HAP-1 (cell line): ENCODE data around the gene SLPI.

Experiments used
- DNase-seq, 2 experiments: peaks; one replicate each; pipeline ENCODE4 v3.0.0-alpha.2; 2016 to 2020; ENCODE audit warnings: low spot score in 2 of 2
- H3K27me3 ChIP-seq: fragments of 250-450 bp; sonication (Bioruptor Pico); 2 replicates; pipeline ENCODE4 v1.5.1; 2020; ENCODE audit warnings: low read depth, mild to moderate bottlenecking, moderate library complexity
- H3K36me3 ChIP-seq: fragments of 250-450 bp; sonication (Bioruptor Pico); replicated peaks from 2 replicates; pipeline ENCODE4 v1.5.1; 2020; ENCODE audit warnings: mild to moderate bottlenecking
- H3K4me1 ChIP-seq: fragments of 250-450 bp; sonication (Bioruptor Pico); 2 replicates; pipeline ENCODE4 v1.5.1; 2020; ENCODE audit warnings: mild to moderate bottlenecking
- H3K4me3 ChIP-seq: fragments of 250-450 bp; sonication (Bioruptor Pico); 2 replicates; pipeline ENCODE4 v1.5.1; 2020; ENCODE audit warnings: mild to moderate bottlenecking, moderate library complexity
- H3K9me3 ChIP-seq: fragments of 250-450 bp; sonication (Bioruptor Pico); 2 replicates; pipeline ENCODE4 v1.5.1; 2020; ENCODE audit warnings: mild to moderate bottlenecking, moderate library complexity
- in situ Hi-C: fragments of 300-500 bp; cut with MboI; formaldehyde crosslinking; loops from 3 replicates; pipeline ENCODE4 v1.14.3; 2020; ENCODE audit warnings: low sequenced_read_pairs, inconsistent platforms, mixed read lengths

Gene SLPI

GRCh38 chr20:45263556-45264266 is 9.3 kb upstream of the SLPI start:
- in situ Hi-C loops, result no loop called here
- Histone ChIP-seq H3K4me3 (no peak overlapping the region), H3K9me3 (no peaks in the 10 kb centered on the region), H3K27me3 (peaks cover 28% of the 10 kb centered on the region), H3K36me3 (no peaks in the 10 kb centered on the region), H3K4me1 (no peaks in the 10 kb centered on the region)
- no peak for DNase-seq

- Histone ChIP-seq H3K36me3 (no peaks in the 10 kb centered on the region), H3K4me3 (no peak overlapping the region), H3K9me3 (no peaks in the 10 kb centered on the region), H3K4me1 (no peaks in the 10 kb centered on the region), H3K27me3 (peaks cover 19% of the 10 kb centered on the region)
- DNase-seq, result no peak
- in situ Hi-C loops, result no loop called here
Observed at GRCh38 chr20:45258664-45259063, 4.3 kb upstream of the SLPI start.

- H3K36me3 ChIP-seq, result no peaks in the 10 kb centered on the region
- H3K4me1 ChIP-seq, result no peaks in the 10 kb centered on the region
- in situ Hi-C loops, result no loop called here
- H3K4me3 ChIP-seq, result no peak overlapping the region
- no peak for DNase-seq
- H3K9me3 ChIP-seq, result no peaks in the 10 kb centered on the region
- H3K27me3 ChIP-seq, result peaks cover 19% of the 10 kb centered on the region
Observed at GRCh38 chr20:45258259-45258658, 3.9 kb upstream of the SLPI start.

- no peak overlapping the region for H3K4me3 ChIP-seq
- DNase-seq, result no peak
- no peaks in the 10 kb centered on the region for H3K4me1 ChIP-seq
Observed at GRCh38 chr20:45257711-45258110, 3.3 kb upstream of the SLPI start.

GRCh38 chr20:45257161-45257560 is 2.8 kb upstream of the SLPI start:
- H3K9me3 ChIP-seq, result no peaks in the 10 kb centered on the region
- H3K4me1 ChIP-seq, result no peaks in the 10 kb centered on the region
- H3K27me3 ChIP-seq, result peaks cover 25% of the 10 kb centered on the region
- H3K4me3 ChIP-seq, result no peak overlapping the region
- no peak for DNase-seq
- H3K36me3 ChIP-seq, result no peaks in the 10 kb centered on the region
- in situ Hi-C loops, result no loop called here

More at GRCh38 chr20:45257711-45258110, 3.3 kb upstream of the SLPI start:
- Histone ChIP-seq H3K9me3 (no peaks in the 10 kb centered on the region), H3K36me3 (no peaks in the 10 kb centered on the region), H3K27me3 (peaks cover 20% of the 10 kb centered on the region)
- in situ Hi-C loops, result no loop called here

- no peaks in the 10 kb centered on the region for H3K36me3 ChIP-seq
- peaks cover 46% of the 10 kb centered on the region for H3K27me3 ChIP-seq
- in situ Hi-C loops, result no loop called here
- DNase-seq, result no peak
- no peaks in the 10 kb centered on the region for H3K4me1 ChIP-seq
- H3K9me3 ChIP-seq, result no peaks in the 10 kb centered on the region
- H3K4me3 ChIP-seq, result no peak overlapping the region
Observed at GRCh38 chr20:45253261-45253660, 1.1 kb downstream of the SLPI start.

GRCh38 chr20:45251884-45252560 is 2.3 kb downstream of the SLPI start:
- Histone ChIP-seq H3K27me3 (peaks cover 56% of the 10 kb centered on the region), H3K9me3 (no peaks in the 10 kb centered on the region), H3K36me3 (no peaks in the 10 kb centered on the region), H3K4me3 (no peak overlapping the region), H3K4me1 (no peaks in the 10 kb centered on the region)
- in situ Hi-C loops, result no loop called here
- no peak for DNase-seq

- Histone ChIP-seq H3K4me1 (peaks cover 10% of the 10 kb centered on the region), H3K27me3 (peaks cover 45% of the 10 kb centered on the region)
- in situ Hi-C loops, result no loop called here
Observed at GRCh38 chr20:45248609-45249008, 5.8 kb downstream of the SLPI start.

GRCh38 chr20:45247865-45248264 is 6.5 kb downstream of the SLPI start:
- Histone ChIP-seq H3K36me3 (no peaks in the 10 kb centered on the region), H3K9me3 (no peaks in the 10 kb centered on the region), H3K27me3 (peaks cover 45% of the 10 kb centered on the region), H3K4me1 (peaks cover 10% of the 10 kb centered on the region), H3K4me3 (no peak overlapping the region)
- DNase-seq, result no peak
- in situ Hi-C loops, result no loop called here

More at GRCh38 chr20:45248609-45249008, 5.8 kb downstream of the SLPI start:
- Histone ChIP-seq H3K36me3 (no peaks in the 10 kb centered on the region), H3K4me3 (no peak overlapping the region), H3K9me3 (no peaks in the 10 kb centered on the region)
- DNase-seq, result no peak

GRCh38 chr20:45246109-45246508 is 8.3 kb downstream of the SLPI start:
- no peak overlapping the region for H3K4me3 ChIP-seq
- in situ Hi-C loops, result no loop called here
- DNase-seq, result no peak
- H3K4me1 ChIP-seq, result peaks cover 10% of the 10 kb centered on the region
- H3K27me3 ChIP-seq, result peaks cover 46% of the 10 kb centered on the region
- H3K9me3 ChIP-seq, result no peaks in the 10 kb centered on the region
- H3K36me3 ChIP-seq, result no peaks in the 10 kb centered on the region

GRCh38 chr20:45238139-45238538 is 16.2 kb downstream of the SLPI start:
- H3K4me1 ChIP-seq, result no peaks in the 10 kb centered on the region
- in situ Hi-C loops, result no loop called here
- no peak for DNase-seq
- no peaks in the 10 kb centered on the region for H3K36me3 ChIP-seq
- H3K27me3 ChIP-seq, result peaks cover 33% of the 10 kb centered on the region
- H3K9me3 ChIP-seq, result 0 out of 2 replicates have a peak, but pooled peaks cover 2% of the 10 kb centered on the region
- H3K4me3 ChIP-seq, result no peak overlapping the region

- peak in 1 of 2 experiments; percentile 34 for DNase-seq
- Histone ChIP-seq H3K4me1 (no peaks in the 10 kb centered on the region), H3K4me3 (no peak overlapping the region), H3K36me3 (no peaks in the 10 kb centered on the region), H3K27me3 (peaks cover 18% of the 10 kb centered on the region), H3K9me3 (0 out of 2 replicates have a peak, but pooled peaks cover 2% of the 10 kb centered on the region)
- in situ Hi-C loops, result no loop called here
Observed at GRCh38 chr20:45235995-45236394, 18.4 kb downstream of the SLPI start.

GRCh38 chr20:45230631-45231030 is 23.7 kb downstream of the SLPI start:
- in situ Hi-C loops, result no loop called here
- DNase-seq, result no peak

GRCh38 chr20:45229264-45230056 is 24.9 kb downstream of the SLPI start:
- no peaks in the 10 kb centered on the region for H3K36me3 ChIP-seq
- H3K27me3 ChIP-seq, result no peaks in the 10 kb centered on the region; the same call in 1 of the 2 replicates
- H3K4me1 ChIP-seq, result no peaks in the 10 kb centered on the region
- in situ Hi-C loops, result no loop called here
- 0 out of 2 replicates have a peak, but pooled peaks cover 2% of the 10 kb centered on the region for H3K9me3 ChIP-seq
- H3K4me3 ChIP-seq, result no peak overlapping the region
- peak; percentile 6 to 65 for DNase-seq

More at GRCh38 chr20:45230631-45231030, 23.7 kb downstream of the SLPI start:
- no peak overlapping the region for H3K4me3 ChIP-seq
- no peaks in the 10 kb centered on the region for H3K36me3 ChIP-seq
- H3K4me1 ChIP-seq, result no peaks in the 10 kb centered on the region
- H3K27me3 ChIP-seq, result no peaks in the 10 kb centered on the region
- H3K9me3 ChIP-seq, result 0 out of 2 replicates have a peak, but pooled peaks cover 2% of the 10 kb centered on the region
